Activated CD4-positive, alpha-beta T cell treated with anti-CD3 and anti-CD28 coated beads, Interleukin-2, amount 50 U/mL, for 4 hours (primary cell): ENCODE results near the gene EXOC4.

ENCODE experiments used
- DNase-seq, 2 experiments: peaks; one replicate each; pipeline ENCODE4 v3.0.0-alpha.2; 2020

The EXOC4 gene

DNA sequence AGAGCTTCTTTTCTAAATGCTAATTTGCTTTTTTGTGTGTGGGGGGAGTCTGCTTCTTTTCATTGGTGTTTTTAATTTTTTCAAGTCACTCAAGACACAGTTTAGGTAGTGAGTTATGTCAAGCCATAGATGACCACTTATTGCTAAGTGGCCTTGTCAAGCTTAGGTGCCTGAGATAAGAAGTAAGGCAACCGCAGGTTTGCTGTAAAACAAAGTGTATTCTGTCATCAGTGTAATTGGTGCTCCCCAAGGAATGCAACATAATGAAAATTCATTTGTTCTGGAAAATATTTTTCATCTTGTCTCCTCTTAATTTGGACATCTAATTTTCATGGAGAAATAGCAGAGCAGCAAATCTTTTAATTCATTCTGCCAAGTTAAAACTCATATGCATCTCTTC lies 249.6 kb downstream of the EXOC4 start:
- DNase-seq, result no peak

- no peak for DNase-seq
Measured at GRCh38 chr7:133502972-133503371, 250.1 kb downstream of the EXOC4 start.

DNA sequence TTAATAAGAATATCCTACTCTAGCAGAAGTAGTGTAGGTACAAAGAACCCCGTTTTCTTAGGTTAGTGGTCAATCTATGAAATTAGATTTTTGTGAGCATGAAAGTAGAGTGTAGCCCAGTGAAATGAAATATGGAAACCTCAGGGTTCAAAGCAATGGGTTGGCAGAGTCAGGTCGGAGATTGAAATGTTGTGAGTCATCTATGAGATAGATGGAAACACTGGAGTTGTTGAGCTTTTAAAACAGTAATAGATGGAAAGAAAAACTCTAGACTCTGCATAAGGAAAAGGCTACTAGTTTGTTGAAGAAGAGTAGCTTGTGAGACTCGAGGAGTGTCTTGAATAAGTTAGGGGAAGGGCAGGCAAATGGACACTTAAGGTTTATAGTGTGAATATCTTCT lies 251.9 kb downstream of the EXOC4 start:
- DNase-seq, result no peak

- no peak for DNase-seq
Measured at GRCh38 chr7:133509822-133510221, 256.9 kb downstream of the EXOC4 start.

DNA sequence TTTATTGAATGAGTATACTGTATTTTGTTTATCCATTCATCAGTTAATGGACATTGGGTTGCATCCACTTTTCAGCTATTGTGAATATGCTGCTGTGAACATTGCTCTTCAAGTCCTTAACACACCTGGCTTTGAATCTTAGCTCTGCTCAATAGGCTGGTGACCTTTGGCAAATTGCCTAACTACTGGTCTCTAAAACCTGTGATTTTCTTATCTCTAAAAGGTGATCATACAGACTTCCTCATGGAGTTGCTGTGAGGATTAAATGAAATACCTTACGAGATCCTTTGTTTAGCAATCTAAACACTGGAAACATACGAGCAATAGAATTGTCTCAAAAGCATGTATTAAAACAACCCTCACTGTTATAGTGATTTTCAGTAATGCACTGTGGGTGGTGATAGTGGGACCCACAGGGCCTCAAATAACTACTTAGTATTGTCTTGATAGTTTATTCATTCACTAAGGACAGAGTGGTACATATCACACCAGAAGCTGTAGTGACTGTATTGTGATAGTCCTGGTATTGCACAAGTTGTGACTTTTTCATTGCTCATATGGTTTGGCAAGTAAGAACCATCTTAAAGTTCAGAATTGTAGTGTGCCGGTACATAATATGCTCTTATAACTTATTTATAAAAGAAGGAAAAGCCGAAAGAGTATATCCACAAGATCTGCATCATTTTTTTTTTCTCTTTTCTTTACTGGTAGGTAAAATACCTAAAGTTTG lies 257.6 kb downstream of the EXOC4 start:
- no peak for DNase-seq

- no peak for DNase-seq
Measured at GRCh38 chr7:133511252-133511651, 258.4 kb downstream of the EXOC4 start.

- no peak for DNase-seq
Measured at GRCh38 chr7:133511708-133512107, 258.8 kb downstream of the EXOC4 start.

GRCh38 chr7:133512560-133512959 lies 259.7 kb downstream of the EXOC4 start:
- DNase-seq, result no peak

DNA sequence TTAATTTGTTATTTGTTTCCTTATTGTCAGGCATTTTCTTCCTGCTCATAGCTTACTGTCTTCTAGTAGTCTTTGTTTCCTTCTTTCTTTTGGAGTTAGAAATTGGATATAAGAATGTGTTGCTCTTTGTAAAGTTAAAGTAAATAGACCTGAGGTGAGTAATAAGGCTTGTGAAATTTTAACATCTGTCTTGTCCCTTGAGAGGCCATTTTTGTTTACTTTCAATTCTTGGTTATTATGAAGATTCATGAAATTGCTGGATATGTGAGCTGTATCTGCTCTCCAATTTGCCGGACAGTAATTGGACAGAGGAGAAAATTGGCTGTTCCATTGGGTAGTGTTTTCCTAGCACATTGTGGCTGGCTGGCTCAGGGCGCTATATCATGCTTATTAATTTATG lies 260.7 kb downstream of the EXOC4 start:
- no peak for DNase-seq

- DNase-seq, result no peak
Measured at GRCh38 chr7:133514551-133514950, 261.7 kb downstream of the EXOC4 start.

- no peak for DNase-seq
Measured at GRCh38 chr7:133517766-133518165, 264.9 kb downstream of the EXOC4 start.

GRCh38 chr7:133518718-133519117 lies 265.8 kb downstream of the EXOC4 start:
- DNase-seq, result no peak

DNA sequence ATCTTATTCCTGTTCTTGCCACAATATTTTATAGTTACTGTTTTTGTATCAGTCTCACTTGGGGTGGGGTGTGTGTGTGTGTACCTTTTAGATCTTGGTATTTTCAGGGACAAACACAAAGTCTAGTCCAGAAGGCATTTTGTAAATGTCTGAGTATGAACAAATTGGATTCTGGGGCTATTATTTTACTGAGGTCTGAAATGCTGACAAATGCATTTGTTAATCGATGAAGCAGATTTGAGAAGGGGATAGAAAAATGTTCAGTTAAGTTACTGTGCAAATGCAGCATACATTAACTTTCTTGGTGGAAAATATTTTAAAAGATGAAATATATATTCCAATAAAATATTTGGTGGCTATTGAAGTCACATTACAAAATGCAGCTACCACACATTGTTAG lies 267.4 kb downstream of the EXOC4 start:
- no peak for DNase-seq

GRCh38 chr7:133522501-133522900 lies 269.6 kb downstream of the EXOC4 start:
- DNase-seq, result no peak

DNA sequence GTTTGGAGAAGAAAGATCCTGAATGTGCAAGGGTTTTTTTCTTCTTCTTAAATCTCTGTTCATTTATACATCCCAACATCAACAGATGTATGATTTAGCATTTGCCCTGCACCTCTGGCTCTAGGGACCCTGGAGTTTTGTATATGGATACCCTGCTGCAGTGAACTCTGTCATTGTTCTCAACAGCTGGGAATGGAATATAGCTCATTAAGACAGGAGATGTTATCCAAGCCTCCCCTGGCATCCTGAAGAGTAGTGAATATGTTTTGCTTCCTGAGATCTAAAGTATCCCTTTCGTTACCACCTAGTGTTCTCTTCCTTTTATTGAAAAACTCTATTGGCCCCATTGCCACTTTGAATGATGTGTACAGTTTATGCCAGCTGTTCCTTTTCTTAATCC lies 275.9 kb downstream of the EXOC4 start:
- no peak for DNase-seq

- DNase-seq, result no peak
Measured at GRCh38 chr7:133529861-133530260, 277.0 kb downstream of the EXOC4 start.

DNA sequence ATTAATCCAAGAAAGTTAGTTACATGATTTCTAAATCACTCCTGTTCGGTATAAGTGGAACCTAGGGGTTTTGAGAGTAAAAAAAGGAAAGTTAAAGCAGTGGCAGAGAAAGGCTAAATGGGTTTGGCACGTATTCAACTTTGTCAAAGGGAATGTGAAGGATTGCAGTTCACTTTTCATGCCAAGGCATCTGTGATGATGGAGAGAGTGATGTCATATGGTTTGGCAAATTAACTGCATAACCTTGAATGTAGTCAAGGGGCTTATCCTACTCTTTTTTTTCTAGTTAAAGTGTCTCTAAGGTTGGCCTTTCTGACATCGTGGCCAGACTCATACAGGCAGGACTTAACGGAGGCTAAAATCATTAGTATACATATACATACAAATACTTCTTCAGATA lies 277.8 kb downstream of the EXOC4 start:
- no peak for DNase-seq

- no peak for DNase-seq
Measured at GRCh38 chr7:133534816-133535215, 281.9 kb downstream of the EXOC4 start.

DNA sequence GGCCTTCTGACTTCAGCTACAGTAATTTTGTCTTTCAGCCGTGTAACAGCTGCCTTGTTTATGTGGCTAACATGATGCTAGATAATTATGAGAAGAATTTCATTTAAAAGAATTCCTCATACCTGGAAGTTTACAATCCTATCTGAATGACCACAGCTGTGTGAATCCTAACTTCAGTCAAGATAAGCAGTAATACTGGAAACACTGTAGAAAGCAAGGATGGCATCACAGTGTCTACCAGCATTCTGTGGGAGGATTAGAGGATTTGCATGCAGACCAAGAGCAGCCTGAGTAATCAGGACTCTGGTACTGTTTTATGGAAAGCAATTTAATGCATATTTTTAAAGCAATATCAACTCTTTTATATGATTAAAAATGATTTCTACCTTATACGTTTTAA lies 282.4 kb downstream of the EXOC4 start:
- no peak for DNase-seq

DNA sequence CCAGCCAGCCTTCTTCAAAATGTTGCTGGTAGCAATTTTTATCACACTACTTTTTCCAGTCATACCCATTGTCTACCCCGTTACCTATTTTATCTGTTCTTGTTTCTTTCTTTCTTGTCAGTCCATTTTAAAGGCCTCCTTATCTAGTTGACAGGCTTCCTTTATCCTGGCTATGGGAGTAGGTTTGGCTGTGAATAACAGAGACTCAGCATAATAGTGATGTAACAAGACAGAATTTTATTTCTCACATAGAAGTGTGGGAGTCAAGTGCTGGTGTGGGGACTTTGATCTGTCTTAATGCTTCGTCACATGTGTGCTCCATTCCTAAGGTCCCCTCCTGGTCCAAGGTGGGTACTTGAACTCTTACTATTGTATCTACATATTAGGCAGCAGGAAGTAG lies 283.6 kb downstream of the EXOC4 start:
- DNase-seq, result no peak

DNA sequence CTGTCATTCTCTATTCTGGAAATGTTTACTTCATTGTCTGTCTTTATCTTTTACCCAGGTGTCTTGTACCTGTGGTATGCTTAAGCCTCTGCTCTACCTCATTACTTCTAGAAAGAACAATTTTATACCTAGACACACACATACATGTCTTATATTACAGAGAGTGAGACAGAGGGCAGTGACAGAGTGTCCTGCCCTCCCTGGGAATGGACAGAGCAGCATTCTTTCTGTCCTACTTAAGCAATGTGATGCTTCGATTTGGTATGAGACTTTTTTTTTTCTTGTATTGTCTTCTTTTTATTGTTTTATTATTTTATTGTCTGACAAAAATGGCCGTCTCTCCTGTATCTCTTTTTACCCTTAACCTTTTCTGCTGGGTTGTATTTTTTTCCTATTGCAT lies 286.1 kb downstream of the EXOC4 start:
- no peak for DNase-seq

DNA sequence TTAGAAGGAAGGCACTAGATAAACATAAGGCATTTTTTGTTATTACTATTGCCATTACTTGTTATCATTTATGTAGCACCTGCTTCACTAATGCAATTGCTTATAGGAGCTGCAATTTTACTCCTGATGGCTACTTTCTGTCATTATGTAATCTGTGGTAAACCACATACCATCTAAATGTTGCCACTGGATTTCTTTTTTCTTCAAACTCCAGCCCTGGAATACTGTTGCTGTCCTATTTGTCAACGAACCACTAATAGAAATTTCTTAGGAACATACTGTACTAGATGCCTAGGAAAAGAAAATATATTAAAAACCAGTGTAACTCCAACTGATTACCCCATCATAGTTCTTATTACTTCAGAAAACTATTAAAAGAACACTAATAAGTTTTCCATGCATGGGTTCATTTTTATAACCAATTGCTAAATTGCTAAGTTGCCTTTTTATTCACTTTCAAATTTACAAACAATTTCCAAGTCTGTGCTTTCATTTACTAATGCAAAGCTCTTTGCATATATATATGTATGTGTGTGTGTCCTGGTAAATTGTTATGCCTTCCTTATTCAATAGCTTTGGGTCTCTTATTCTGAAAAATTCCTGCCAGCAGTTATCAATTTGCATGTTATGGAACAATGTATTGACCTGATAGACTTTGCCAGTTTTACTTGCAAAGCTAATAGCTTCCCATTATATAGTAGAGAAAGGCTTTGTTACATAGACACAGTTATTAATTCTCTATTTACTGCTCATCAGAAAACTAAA lies 287.4 kb downstream of the EXOC4 start:
- DNase-seq, result no peak

DNA sequence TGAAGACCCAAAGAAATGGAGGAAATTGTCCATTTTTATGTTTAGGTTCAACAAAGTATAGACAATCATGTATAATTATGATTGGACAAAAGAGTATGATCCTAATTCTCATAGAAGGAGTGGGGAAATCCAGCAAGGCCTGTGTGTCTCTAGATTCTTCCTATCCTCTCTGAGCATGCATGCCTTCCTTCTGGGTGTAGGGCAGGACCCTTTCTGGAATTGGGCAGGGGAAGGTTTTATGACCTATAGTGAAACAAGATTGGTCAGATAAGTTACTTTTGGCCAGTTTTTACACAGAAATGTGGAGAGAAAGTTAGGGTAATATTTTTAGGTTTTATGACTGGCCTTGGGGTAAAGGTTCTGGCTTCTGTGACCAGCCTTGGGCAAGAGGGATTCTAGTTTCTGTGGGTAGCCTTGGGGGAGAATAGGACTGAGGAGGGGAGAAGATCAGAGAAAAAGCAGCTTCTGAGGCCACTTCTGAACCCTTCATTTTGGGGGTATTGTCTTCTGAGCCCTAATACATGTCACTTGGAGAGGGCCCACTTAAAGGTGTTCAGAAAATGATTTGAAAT lies 289.4 kb downstream of the EXOC4 start:
- no peak for DNase-seq

DNA sequence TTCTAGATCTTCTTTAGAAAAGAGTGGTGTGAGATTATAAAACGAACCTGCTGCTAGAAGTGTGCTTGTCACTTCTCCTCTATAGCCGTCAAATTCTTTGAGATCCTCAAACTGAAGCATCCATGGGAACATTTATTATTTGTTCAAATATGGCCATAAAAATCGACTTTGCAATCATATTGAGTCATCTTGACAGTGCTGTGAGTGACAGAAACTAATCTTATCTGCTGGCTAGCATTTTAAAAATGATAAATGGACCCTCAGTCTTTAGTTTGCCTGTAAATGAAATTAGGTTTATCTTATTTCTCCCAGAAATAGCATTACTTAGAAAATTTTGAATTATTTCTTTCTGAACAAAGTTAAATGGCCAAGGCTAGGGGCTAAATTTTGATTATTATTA lies 290.8 kb downstream of the EXOC4 start:
- DNase-seq, result no peak
